Large intestine (tissue), 12 donors: ENCODE measurements around the gene TAS2R46. TPM values are rescaled to one million over a fixed set of nuclear protein-coding genes. Genes with fewer than 3 reads are reported as not detected.
"Not testable (repeated sequence)": the region's sequence is repeated elsewhere in the genome, so short reads cannot be mapped to it uniquely, and the experiment has no call there.

Source experiments
- DNase-seq, 2 donors: peaks; one replicate each; pipeline versions ENCODE4 v3.0.0 to v3.0.0-alpha.2; 2013
- H3K27ac ChIP-seq: one replicate; pipeline ENCODE4 v1.5.1; 2013; ENCODE audit warnings: low read length
- H3K27me3 ChIP-seq: 2 replicates; pipeline ENCODE4 v1.6.1; 2013; ENCODE audit warnings: low read length; ENCODE audit not compliant: control insufficient read depth, insufficient read depth
- H3K36me3 ChIP-seq: 2 replicates; pipeline ENCODE4 v1.6.1; 2013; ENCODE audit warnings: low read length; ENCODE audit not compliant: control insufficient read depth, insufficient read depth
- H3K4me1 ChIP-seq: one replicate; pipeline ENCODE4 v1.6.1; 2013; ENCODE audit warnings: low read length; ENCODE audit not compliant: control insufficient read depth, insufficient read depth
- H3K4me3 ChIP-seq: one replicate; pipeline ENCODE4 v1.5.1; 2013; ENCODE audit warnings: low read length
- H3K9me3 ChIP-seq: one replicate; pipeline ENCODE4 v1.6.1; 2013; ENCODE audit warnings: mild to moderate bottlenecking, low read depth, low read length, moderate library complexity; ENCODE audit not compliant: control insufficient read depth
- WGBS: methylation state at CpG from one replicate; pipeline ENCODE4 v1.1.5; 2013; ENCODE audit warnings: low lambda C conversion rate; ENCODE audit not compliant: insufficient coverage; 5-methylcytosine and 5-hydroxymethylcytosine counted together
- long read RNA-seq, 11 donors: transcript quantifications; one replicate each; lab custom pipeline, GENCODE V29; 2026
- polyA plus RNA-seq: library from polyadenylated mRNA; unstranded; fragments of 120-200 nt; gene quantifications from one replicate; pipeline ENCODE4 v1.2.1, GENCODE V29; 2013

Gene TAS2R46, protein sequence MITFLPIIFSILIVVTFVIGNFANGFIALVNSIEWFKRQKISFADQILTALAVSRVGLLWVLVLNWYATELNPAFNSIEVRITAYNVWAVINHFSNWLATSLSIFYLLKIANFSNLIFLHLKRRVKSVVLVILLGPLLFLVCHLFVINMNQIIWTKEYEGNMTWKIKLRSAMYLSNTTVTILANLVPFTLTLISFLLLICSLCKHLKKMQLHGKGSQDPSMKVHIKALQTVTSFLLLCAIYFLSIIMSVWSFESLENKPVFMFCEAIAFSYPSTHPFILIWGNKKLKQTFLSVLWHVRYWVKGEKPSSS
- polyA plus RNA-seq, result 0.13 TPM
- long read RNA-seq, donor 1, result 0 reads
- long read RNA-seq, donor 2, result 0 reads
- long read RNA-seq, donor 3, result 0 reads
- long read RNA-seq, donor 4, result 0 reads
- long read RNA-seq, donor 5, result 0 reads
- long read RNA-seq, donor 6, result 0 reads
- long read RNA-seq, donor 7, result 0 reads
- long read RNA-seq, donor 8, result 0 reads
- long read RNA-seq, donor 9, result 0 reads
- long read RNA-seq, donor 10, result 0 reads
- long read RNA-seq, donor 11, result 0 reads

DNA sequence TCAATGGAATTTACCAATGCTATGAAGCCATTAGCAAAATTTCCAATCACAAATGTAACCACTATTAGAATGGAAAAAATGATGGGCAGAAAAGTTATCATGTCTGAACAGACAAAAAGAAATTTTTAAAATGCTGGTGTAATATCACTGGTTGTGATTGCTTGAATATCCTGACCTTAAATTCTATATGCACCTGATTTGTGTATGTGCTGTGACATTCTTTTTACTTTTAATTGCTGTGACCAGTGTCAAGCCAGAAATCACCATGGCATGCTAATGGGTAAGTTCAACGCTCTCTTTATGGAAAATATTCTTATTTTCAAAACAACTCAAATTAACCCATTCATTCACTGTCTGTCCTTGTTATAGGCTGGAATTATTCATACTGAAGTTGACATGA, at the start of gene TAS2R46:
Gene TAS2R46 (minus strand): TSS at position 101 of the 400 bp plus-strand sequence. CDS start 0 bp downstream, at position 101.
- H3K27ac ChIP-seq, H3K4me3 ChIP-seq, H3K4me1 ChIP-seq, H3K27me3 ChIP-seq, H3K36me3 ChIP-seq, DNase-seq, H3K9me3 ChIP-seq: not testable (repeated sequence)
- WGBS, result no CpG with 5 or more reads among the region's 1 CpG

DNA sequence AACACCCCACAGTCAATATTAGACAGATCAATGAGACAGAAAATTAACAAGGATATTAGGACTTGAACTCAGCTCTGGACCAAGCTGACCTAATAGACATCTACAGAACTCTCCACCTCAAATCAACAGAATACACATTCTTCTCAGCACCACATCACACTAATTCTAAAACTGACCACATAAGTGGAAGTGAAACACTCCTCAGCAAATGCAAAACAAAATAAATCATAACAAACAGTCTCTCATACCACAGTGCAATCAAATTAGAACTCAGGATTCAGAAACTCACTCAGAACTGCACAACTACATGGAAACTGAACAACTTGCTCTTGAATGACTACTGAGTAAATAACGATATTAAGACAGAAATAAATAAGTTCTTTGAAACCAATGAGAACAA, 49.1 kb upstream of the TAS2R46 start:
- not testable (repeated sequence) for H3K4me3 ChIP-seq, H3K27me3 ChIP-seq, DNase-seq, H3K9me3 ChIP-seq, H3K4me1 ChIP-seq, H3K36me3 ChIP-seq, H3K27ac ChIP-seq
- WGBS, result no CpG with 5 or more reads among the region's 1 CpG

DNA sequence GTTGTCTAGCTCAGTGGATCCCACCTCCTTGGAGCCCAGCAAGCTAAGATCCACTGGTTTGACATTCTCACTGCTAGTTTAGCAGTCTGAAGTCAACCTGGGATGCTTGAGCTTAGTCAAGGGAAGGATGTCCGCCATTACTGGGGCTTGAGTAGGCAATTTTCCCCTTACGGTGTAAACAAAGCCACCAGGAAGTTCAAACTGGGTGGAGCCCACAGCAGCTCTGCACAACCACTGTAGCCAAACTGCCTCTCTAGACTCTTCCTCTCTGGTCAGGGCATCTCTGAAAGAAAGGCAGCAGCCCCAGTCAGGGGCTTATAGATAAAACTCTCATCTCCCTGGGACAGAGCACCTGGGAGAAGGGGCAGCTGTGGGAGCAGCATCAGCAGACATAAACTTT, 46.8 kb upstream of the TAS2R46 start:
- no CpG with 5 or more reads among the region's 2 CpGs for WGBS
- no peaks in the 10 kb centered on the region for H3K27me3 ChIP-seq
- H3K9me3 ChIP-seq, result no peaks in the 10 kb centered on the region
- H3K4me3 ChIP-seq, result no peak overlapping the region
- no peak for DNase-seq
- H3K27ac ChIP-seq, result no peak overlapping the region
- H3K36me3 ChIP-seq, result peaks cover 6% of the 10 kb centered on the region
- no peaks in the 10 kb centered on the region for H3K4me1 ChIP-seq

DNA sequence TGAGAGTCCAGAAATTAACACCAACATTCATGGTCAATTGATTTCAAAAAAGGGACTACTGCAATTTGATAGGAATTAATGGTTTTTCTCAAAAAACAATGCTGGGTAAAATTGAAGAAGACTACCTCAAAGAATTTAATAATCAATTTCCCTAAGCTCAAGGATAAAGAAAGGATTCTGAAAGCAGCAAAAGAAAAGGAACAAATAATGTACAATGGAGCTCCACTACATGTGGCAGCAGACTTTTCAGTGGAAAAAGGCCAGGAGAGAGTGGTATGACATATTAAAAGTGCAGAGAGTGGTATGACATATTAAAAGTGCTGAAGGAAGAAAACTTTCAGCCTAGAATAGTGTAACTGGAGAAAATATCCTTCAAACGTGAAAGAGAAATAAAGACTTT, 45.6 kb upstream of the TAS2R46 start:
- Histone ChIP-seq H3K9me3 (no peaks in the 10 kb centered on the region), H3K27ac (no peak overlapping the region), H3K4me1 (no peaks in the 10 kb centered on the region), H3K4me3 (no peak overlapping the region), H3K36me3 (peaks cover 6% of the 10 kb centered on the region), H3K27me3 (no peaks in the 10 kb centered on the region)
- WGBS, result 100% methylated on average over 1 of the region's 1 CpG
- DNase-seq, result no peak

DNA sequence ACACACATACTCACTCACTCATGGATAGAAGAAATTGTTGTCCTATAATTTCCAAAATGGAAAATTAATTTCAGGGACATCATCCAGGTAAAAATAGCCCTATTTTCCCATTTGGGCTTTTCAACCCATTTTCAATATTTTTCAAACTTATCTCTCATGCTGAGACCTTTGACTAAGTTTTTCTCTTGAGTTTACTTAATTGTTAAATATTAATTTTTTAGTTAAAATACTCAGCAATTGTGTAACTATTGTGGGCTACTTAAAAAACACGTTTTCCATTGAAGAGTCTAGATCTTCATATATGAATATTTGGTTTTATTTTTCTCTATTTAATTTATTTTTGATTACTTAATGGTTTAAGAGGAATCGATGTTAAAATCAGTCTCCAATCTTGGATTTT, 44.2 kb upstream of the TAS2R46 start:
- Histone ChIP-seq H3K27ac (no peak overlapping the region), H3K36me3 (peaks cover 6% of the 10 kb centered on the region), H3K27me3 (no peaks in the 10 kb centered on the region), H3K9me3 (no peaks in the 10 kb centered on the region), H3K4me3 (no peak overlapping the region), H3K4me1 (no peaks in the 10 kb centered on the region)
- WGBS, result 94% methylated on average over 2 of the region's 2 CpGs
- no peak for DNase-seq

DNA sequence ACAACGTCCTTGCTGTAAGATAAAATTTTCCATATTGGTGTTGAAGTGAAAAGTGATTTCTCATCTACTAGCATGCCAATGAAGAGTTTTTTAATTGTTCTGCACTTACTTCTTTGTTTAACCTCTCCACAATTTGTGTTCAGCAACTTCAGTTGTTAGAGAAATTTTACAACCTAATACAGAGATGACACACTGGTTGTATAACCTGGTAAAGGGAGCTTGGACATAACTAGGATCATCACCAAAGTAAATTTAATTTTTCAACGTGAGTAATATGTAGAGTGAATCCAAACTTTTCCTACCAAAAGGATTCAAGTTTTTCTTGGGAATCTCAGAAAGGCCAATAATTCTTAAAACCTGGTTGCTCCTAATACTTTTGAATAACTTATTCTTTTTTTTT, 43.5 kb upstream of the TAS2R46 start:
- Histone ChIP-seq H3K27ac (no peak overlapping the region), H3K27me3 (no peaks in the 10 kb centered on the region), H3K36me3 (peaks cover 9% of the 10 kb centered on the region), H3K9me3 (no peaks in the 10 kb centered on the region), H3K4me1 (no peaks in the 10 kb centered on the region), H3K4me3 (no peak overlapping the region)
- DNase-seq, result no peak
- WGBS, result no CpG with 5 or more reads among the region's 2 CpGs

DNA sequence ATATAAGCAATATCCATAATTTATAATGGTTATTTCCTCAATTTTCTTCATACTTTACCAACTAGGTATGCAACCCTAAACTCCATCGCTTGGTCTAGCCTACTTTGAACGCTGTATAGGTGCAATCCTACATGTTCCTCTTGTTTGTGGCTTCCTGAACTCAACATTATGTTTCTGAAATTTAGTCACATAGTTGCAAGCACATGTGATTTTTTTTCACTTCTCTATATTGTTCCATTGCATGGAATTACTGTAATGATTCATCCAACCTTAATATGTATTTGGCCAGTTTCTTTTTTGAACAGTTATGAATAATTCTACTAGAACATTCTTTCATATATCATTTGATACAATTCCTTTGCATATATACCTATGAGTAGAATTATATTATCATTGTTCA, 32.8 kb upstream of the TAS2R46 start:
- DNase-seq, H3K4me1 ChIP-seq, H3K9me3 ChIP-seq, H3K27ac ChIP-seq, H3K36me3 ChIP-seq, H3K27me3 ChIP-seq, H3K4me3 ChIP-seq: not testable (repeated sequence)
- no CpG with 5 or more reads among the region's 2 CpGs for WGBS

DNA sequence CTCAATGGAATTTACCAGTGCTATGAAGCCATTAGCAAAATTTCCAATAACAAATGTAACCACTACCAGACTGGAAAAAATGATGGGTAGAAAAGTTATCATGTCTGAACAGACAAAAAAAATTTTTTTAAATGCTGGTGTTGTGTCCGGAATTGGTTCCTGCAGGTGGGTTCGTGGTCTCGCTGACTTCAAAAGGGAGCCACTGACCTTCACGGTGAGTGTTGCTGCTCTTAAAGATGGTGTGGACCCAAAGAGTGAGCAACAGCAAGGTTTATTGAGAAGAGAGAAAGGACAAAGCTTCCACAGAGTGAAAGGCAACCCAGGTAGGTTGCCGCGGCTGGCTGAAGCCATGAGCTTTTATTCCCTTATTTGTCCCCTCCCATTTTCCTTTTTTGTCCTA, 30.0 kb upstream of the TAS2R46 start, which contains the start of gene TAS2R43:
Gene TAS2R43 (minus strand): TSS at position 186 of the 400 bp plus-strand sequence. CDS start 84 bp downstream, at position 102.
- H3K4me3 ChIP-seq, result no peak within 1 kb of the TSS
- WGBS, result no CpG with 5 or more reads among the region's 6 CpGs
- no peak for DNase-seq
- no peaks in the 10 kb centered on the region for H3K4me1 ChIP-seq
- peaks cover 4% of the 10 kb centered on the region for H3K9me3 ChIP-seq
- no peak within 1 kb of the TSS for H3K27ac ChIP-seq
- H3K36me3 ChIP-seq, result no peaks in the 10 kb centered on the region
- H3K27me3 ChIP-seq, result no peaks in the 10 kb centered on the region

DNA sequence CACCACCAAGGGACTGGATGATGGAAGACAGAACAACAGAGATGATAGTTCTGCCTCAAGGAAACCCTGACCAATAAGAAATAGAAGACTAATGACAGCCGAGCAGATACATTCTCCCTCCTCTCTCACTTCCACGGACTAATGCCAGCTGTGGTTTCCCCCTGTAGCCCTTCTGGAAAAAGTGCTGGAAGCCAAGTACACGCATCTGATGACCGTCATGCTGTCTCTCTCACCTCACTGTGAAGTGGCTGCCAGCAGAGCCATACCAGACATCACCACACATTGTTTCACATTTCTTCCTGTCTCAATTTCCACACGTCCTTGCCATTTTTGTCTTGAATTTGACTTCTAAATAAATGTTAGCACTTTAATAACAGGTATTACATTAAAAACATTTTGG, 27.2 kb upstream of the TAS2R46 start:
- no peaks in the 10 kb centered on the region for H3K9me3 ChIP-seq
- 80% methylated on average over 1 of the region's 5 CpGs for WGBS
- no peak overlapping the region for H3K4me3 ChIP-seq
- no peaks in the 10 kb centered on the region for H3K4me1 ChIP-seq
- DNase-seq, result no peak
- no peak overlapping the region for H3K27ac ChIP-seq
- no peaks in the 10 kb centered on the region for H3K27me3 ChIP-seq
- no peaks in the 10 kb centered on the region for H3K36me3 ChIP-seq

DNA sequence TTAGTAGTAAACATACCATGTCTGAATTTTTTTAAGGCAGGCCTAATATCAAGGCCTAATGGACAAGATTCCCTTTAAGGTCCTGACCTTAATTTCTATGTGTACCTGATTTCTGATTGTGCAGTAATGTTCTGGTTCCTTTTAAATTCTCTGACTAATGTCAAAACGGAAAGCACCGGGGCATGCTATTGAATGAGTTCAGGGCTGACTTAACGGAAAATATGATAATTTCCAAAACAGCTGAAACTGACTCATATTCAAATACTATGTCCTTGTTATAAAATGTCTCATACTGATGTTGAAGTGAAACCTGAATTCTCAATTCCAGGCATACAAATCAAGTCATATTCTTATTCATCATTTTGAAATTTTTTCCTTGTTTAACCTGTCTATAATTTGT, 23.3 kb upstream of the TAS2R46 start:
- Histone ChIP-seq H3K9me3 (peaks cover 2% of the 10 kb centered on the region), H3K27me3 (no peaks in the 10 kb centered on the region), H3K36me3 (no peaks in the 10 kb centered on the region), H3K27ac (no peak overlapping the region), H3K4me1 (no peaks in the 10 kb centered on the region), H3K4me3 (no peak overlapping the region)
- DNase-seq, result no peak
- no CpG with 5 or more reads among the region's 3 CpGs for WGBS

DNA sequence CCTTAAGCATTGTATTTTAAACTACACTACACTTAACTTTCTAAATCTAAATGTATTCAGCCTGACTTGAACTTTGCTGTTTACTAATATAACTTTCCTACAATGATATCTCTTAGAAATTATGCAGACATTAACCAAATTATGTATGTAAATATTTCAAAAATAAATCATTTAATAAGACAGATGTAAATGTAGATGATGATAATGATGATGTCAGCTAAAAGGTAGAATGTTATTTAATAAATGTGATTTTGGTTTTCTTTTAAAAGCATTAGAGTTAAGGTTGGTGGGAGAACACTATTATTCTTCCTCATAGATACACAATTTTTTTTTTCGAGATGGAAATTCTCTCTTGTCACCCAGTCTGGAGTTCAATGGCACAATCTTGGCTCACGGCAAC, 19.9 kb upstream of the TAS2R46 start:
- peaks cover 2% of the 10 kb centered on the region for H3K9me3 ChIP-seq
- H3K4me3 ChIP-seq, result no peak overlapping the region
- H3K27ac ChIP-seq, result no peak overlapping the region
- no peaks in the 10 kb centered on the region for H3K4me1 ChIP-seq
- no peak for DNase-seq
- no peaks in the 10 kb centered on the region for H3K36me3 ChIP-seq
- WGBS, result 100% methylated on average over 1 of the region's 2 CpGs
- H3K27me3 ChIP-seq, result no peaks in the 10 kb centered on the region
